Measurements from ENCODE around the gene GADD45G. TPM values are rescaled to one million over a fixed set of nuclear protein-coding genes. Genes with fewer than 3 reads are reported as not detected.

Gene GADD45G
- total RNA-seq, 1 experiment from 2014 or later: 7.7 TPM

GRCh38 chr9:89606049-89606623, 1.3 kb downstream of the GADD45G start:
- no peak overlapping the region for H4K8ac ChIP-seq (replicated peaks; ENCODE audit: insufficient read length, low read depth, low read length)
- H4K91ac ChIP-seq (ENCODE audit: insufficient read length, low read depth, low read length): no peak overlapping the region
- H3K23ac ChIP-seq (ENCODE audit: insufficient read length, low read depth, low read length): no peak overlapping the region
- H4K5ac ChIP-seq (ENCODE audit: insufficient read length, low read depth, low read length): no peak overlapping the region
- no peaks in the 10 kb centered on the region for H3K79me1 ChIP-seq (ENCODE audit: insufficient read depth, low read depth, low read length, poor library complexity, severe bottlenecking)
- H3K27ac ChIP-seq (ENCODE audit: insufficient read length, low read depth, low read length): no peak overlapping the region
- DNase-seq: peak; percentile 68
- H3K4ac ChIP-seq (ENCODE audit: low read depth, low read length): no peak overlapping the region
- no peak overlapping the region for H2BK15ac ChIP-seq (ENCODE audit: low read depth, low read length)
- Mint-ChIP-seq H3K4me1 (peaks cover 53 to 56% of the 10 kb centered on the region in 2 experiments), H3K36me3 (ENCODE audit: insufficient read depth in 1 of 3, low read depth in 3 of 3) (peaks cover 4 to 28% (median 11%) of the 10 kb centered on the region in 3 experiments; a peak in 6 of 7 replicates), H3K4me3 (peak overlapping the region; percentile 81 to 92), H3K9me3 (peaks cover 0 to 4% of the 10 kb centered on the region in 2 experiments; a peak in 1 of 5 replicates), H3K27ac (peak overlapping the region in 1 of 3 experiments; percentile 30; a peak in 1 of 7 replicates), H3K27me3 (ENCODE audit: low read depth) (peaks cover 46% of the 10 kb centered on the region)
- peak overlapping the region; percentile 60 for H3K9ac ChIP-seq (ENCODE audit: extremely low read depth, insufficient read length, low read length)
- H3K4me1 ChIP-seq (ENCODE audit: insufficient read depth, low read length): no peaks in the 10 kb centered on the region; the same call in 1 of the 2 replicates
- no peak overlapping the region for H2BK12ac ChIP-seq (ENCODE audit: insufficient read length, low read depth, low read length)
- H2BK5ac ChIP-seq (ENCODE audit: insufficient read length, low read length): no peak overlapping the region
- H3K14ac ChIP-seq (ENCODE audit: insufficient read depth, low read length): peak overlapping the region; percentile 44; the same call in 1 of the 2 replicates
- no peak overlapping the region for H3K18ac ChIP-seq (ENCODE audit: insufficient read length, low read depth, low read length)
- H3K27me3 ChIP-seq (ENCODE audit: insufficient read depth, low read length): no peaks in the 10 kb centered on the region
- TF ChIP-seq CTCF (conservative IDR thresholded peaks at IDR 0.05): no peak
- WGBS (ENCODE audit: extremely low coverage, insufficient read length, low lambda C conversion rate): no CpG with 5 or more reads among the region's 40 CpGs
- H2AFZ ChIP-seq (ENCODE audit: low read length): no peak overlapping the region
- H2AK5ac ChIP-seq (ENCODE audit: insufficient read length, low read length): no peak overlapping the region
- H3K79me2 ChIP-seq (ENCODE audit: insufficient read depth, low read length): peaks cover 2% of the 10 kb centered on the region; the same call in 1 of the 2 replicates
- H3K56ac ChIP-seq (ENCODE audit: insufficient read length, low read depth, low read length): no peak overlapping the region
- H3K23me2 ChIP-seq (ENCODE audit: insufficient read length, low read depth, low read length, poor library complexity, severe bottlenecking): peaks cover 24% of the 10 kb centered on the region
- no peak overlapping the region for H3T11ph ChIP-seq (ENCODE audit: low read length)
- H3K4me2 ChIP-seq (ENCODE audit: insufficient read depth, insufficient read length, low read length): peak overlapping the region; percentile 68
- H2BK120ac ChIP-seq (ENCODE audit: low read depth, low read length, poor library complexity, severe bottlenecking): no peak overlapping the region
- H3K9me3 ChIP-seq (ENCODE audit: control insufficient read depth, low read depth, low read length): no peaks in the 10 kb centered on the region
- H2BK20ac ChIP-seq (ENCODE audit: low read depth, low read length, poor library complexity, severe bottlenecking): no peak overlapping the region
- no peaks in the 10 kb centered on the region for H4K20me1 ChIP-seq (ENCODE audit: control insufficient read depth, insufficient read depth, insufficient read length)
